Spleen (tissue), 7 donors: Measurements from ENCODE around the gene RAB11B.

Experiments used
- POLR2A ChIP-seq, 3 donors: fragments of 450-650 bp; IDR thresholded peaks; one replicate each; pipeline ENCODE4 v1.5.1; 2017; ENCODE audit warnings: antibody characterized with exemption in 3 of 3, mild to moderate bottlenecking in 1 of 3
- TF ChIP-seq, protein P1 (sequence below), 11 experiments: fragments of 200-600 bp in 7 of 11; fragments of 450-650 bp in 4 of 11; sonication (generic) in 4 of 11; IDR thresholded peaks in 8 of 11; conservative IDR thresholded peaks in 3 of 11; 1 replicate in 7 of 11; 2 replicates in 4 of 11; pipeline versions ENCODE4 v1.4.0 to v1.8.0; 2016 to 2021; ENCODE audit warnings: antibody characterized with exemption in 11 of 11, inconsistent platforms in 4 of 11, mild to moderate bottlenecking in 1 of 11
- donor health status: DM: no; HTN: no; CAD: no; lungs with moderate emphysema.
- donor health status: DM: no; HTN: no; CAD: no.
- donor health status: DM: no; HTN: no; CAD: no.

DNA sequence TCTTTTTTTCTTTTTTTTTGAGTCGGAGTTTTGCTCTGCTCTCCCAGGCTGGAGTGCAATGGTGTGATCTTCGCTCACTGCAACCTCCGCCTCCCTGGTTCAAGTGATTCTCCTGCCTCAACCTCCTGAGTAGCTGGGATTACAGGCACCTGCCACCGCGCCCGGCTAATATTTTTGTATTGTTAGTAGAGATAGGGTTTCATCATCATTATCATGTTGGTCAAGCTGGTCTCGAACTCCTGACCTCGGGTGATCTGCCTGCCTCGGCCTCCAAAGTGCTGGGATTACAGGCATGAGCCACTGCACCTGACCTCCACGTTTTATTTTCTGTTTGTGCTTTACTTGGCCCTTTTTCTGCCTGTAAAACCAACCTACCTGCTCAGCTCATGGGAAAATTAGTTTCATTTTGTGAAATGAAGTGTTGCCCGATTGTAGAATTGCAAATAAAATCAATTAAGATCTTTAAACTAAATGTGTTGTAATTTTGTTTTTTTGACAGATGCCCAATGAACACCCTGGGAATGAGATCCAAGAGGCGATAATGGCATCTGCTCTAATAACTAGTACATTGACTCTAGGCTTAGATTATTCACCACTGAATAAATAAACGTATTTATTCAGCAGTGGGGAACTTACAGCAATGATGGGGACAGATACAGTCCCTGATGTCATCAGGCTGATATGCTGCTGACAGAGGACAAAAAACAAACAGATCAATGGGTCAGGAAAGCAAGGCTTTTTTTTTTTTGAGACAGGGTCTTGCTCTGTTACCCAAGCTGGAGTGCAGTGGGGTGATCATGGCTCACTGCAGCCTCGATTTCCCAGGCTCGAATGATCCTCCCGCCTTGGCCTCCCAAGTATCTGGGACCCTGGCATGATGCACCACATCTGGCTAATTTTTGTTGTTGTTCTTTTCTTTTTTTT lies 2.2 kb upstream of the RAB11B start:
- no peak for TF ChIP-seq POLR2A (IDR thresholded peaks at IDR 0.05)
- TF ChIP-seq, protein P1, sequence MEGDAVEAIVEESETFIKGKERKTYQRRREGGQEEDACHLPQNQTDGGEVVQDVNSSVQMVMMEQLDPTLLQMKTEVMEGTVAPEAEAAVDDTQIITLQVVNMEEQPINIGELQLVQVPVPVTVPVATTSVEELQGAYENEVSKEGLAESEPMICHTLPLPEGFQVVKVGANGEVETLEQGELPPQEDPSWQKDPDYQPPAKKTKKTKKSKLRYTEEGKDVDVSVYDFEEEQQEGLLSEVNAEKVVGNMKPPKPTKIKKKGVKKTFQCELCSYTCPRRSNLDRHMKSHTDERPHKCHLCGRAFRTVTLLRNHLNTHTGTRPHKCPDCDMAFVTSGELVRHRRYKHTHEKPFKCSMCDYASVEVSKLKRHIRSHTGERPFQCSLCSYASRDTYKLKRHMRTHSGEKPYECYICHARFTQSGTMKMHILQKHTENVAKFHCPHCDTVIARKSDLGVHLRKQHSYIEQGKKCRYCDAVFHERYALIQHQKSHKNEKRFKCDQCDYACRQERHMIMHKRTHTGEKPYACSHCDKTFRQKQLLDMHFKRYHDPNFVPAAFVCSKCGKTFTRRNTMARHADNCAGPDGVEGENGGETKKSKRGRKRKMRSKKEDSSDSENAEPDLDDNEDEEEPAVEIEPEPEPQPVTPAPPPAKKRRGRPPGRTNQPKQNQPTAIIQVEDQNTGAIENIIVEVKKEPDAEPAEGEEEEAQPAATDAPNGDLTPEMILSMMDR (IDR thresholded peaks at IDR 0.05 in 8 of 11, conservative IDR thresholded peaks at IDR 0.05 in 3 of 11) = no peak
